ENCODE data around the gene PSMD3.
"Not testable (repeated sequence)": the region's sequence is repeated elsewhere in the genome, so short reads cannot be mapped to it uniquely, and the experiment has no call there.

Gene PSMD3

GRCh38 chr17:40004072-40004471 is 23.5 kb downstream of the PSMD3 start:
- no peak overlapping the region for H3K4me3 ChIP-seq (ENCODE audit: low read depth, low read length)
- no peak for TF ChIP-seq CTCF (IDR thresholded peaks at IDR 0.05; ENCODE audit: control insufficient read depth, extremely low read depth, insufficient read depth)
- no peak for DNase-seq (ENCODE audit: low read depth)

GRCh38 chr17:40004712-40005111 is 24.1 kb downstream of the PSMD3 start:
- DNase-seq (ENCODE audit: low read depth), result no peak
- H3K4me3 ChIP-seq (ENCODE audit: low read depth, low read length), result no peak overlapping the region
- TF ChIP-seq CTCF (IDR thresholded peaks at IDR 0.05; ENCODE audit: control insufficient read depth, extremely low read depth, insufficient read depth), result no peak

GRCh38 chr17:40005520-40005919 is 24.9 kb downstream of the PSMD3 start:
- DNase-seq (ENCODE audit: low read depth), result no peak
- TF ChIP-seq CTCF (IDR thresholded peaks at IDR 0.05; ENCODE audit: control insufficient read depth, extremely low read depth, insufficient read depth), result no peak
- no peak overlapping the region for H3K4me3 ChIP-seq (ENCODE audit: low read depth, low read length)

GRCh38 chr17:40010946-40011500 is 30.4 kb downstream of the PSMD3 start:
- not testable (repeated sequence) for H3K4me3 ChIP-seq (ENCODE audit: low read depth, low read length); DNase-seq (ENCODE audit: low read depth)

GRCh38 chr17:40012017-40012647 is 31.5 kb downstream of the PSMD3 start:
- DNase-seq (ENCODE audit: low read depth); H3K4me3 ChIP-seq (ENCODE audit: low read depth, low read length): not testable (repeated sequence)

- DNase-seq (ENCODE audit: low read depth), result no peak
- no peak overlapping the region for H3K4me3 ChIP-seq (ENCODE audit: low read depth, low read length)
- TF ChIP-seq CTCF (IDR thresholded peaks at IDR 0.05; ENCODE audit: control insufficient read depth, extremely low read depth, insufficient read depth), result no peak
Observed at GRCh38 chr17:40014375-40014980, 33.9 kb downstream of the PSMD3 start.

- H3K4me3 ChIP-seq (ENCODE audit: low read depth, low read length), result no peak within 1 kb of the TSS
- no peak for TF ChIP-seq CTCF (IDR thresholded peaks at IDR 0.05; ENCODE audit: control insufficient read depth, extremely low read depth, insufficient read depth)
- DNase-seq (ENCODE audit: low read depth), result no peak
Observed at GRCh38 chr17:40015005-40015997, 34.7 kb downstream of the PSMD3 start, which contains the start of gene CSF3. Gene CSF3 (plus strand): TSS chr17:40015440. CDS start chr17:40015475, 35 bp downstream.

Measured in LNCaP clone FGC (cell line).